Tibial nerve (tissue), 3 donors: ENCODE measurements around the gene IGSF22.

Experiments used
- POLR2A ChIP-seq, 2 donors: fragments of 450-650 bp; IDR thresholded peaks; one replicate each; pipeline ENCODE4 v1.6.1; 2017; ENCODE audit warnings: antibody characterized with exemption in 2 of 2, mild to moderate bottlenecking in 2 of 2, moderate library complexity in 2 of 2
- TF ChIP-seq, protein P1 (sequence below), 5 experiments: fragments of 200-600 bp in 3 of 5; fragments of 450-650 bp in 2 of 5; sonication (generic) in 3 of 5; IDR thresholded peaks; one replicate each; pipeline ENCODE4 v1.5.1; 2016 to 2019; ENCODE audit warnings: antibody characterized with exemption in 5 of 5, mild to moderate bottlenecking in 3 of 5, moderate library complexity in 2 of 5

DNA sequence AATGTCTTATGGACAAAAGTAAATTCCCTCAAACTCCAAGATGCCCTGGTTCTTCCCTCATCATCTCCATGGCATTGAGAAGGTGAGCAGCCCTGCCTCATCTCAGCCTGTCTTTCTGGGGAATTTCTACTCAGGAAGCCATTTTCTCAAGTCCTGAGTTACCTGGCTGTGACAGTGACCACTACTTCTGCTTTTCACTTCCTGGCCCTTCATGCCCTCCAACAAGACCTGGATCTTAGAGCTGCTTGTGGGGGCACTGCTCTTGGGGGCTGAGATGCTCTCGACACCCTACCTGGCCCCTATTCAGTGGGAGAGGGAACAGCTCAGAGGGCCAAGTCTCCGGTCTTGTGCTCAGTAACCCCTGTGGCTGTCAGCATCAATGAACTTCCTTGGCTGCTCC lies 5.5 kb upstream of the IGSF22 start:
- TF ChIP-seq POLR2A (IDR thresholded peaks at IDR 0.05): no peak
- TF ChIP-seq, protein P1, sequence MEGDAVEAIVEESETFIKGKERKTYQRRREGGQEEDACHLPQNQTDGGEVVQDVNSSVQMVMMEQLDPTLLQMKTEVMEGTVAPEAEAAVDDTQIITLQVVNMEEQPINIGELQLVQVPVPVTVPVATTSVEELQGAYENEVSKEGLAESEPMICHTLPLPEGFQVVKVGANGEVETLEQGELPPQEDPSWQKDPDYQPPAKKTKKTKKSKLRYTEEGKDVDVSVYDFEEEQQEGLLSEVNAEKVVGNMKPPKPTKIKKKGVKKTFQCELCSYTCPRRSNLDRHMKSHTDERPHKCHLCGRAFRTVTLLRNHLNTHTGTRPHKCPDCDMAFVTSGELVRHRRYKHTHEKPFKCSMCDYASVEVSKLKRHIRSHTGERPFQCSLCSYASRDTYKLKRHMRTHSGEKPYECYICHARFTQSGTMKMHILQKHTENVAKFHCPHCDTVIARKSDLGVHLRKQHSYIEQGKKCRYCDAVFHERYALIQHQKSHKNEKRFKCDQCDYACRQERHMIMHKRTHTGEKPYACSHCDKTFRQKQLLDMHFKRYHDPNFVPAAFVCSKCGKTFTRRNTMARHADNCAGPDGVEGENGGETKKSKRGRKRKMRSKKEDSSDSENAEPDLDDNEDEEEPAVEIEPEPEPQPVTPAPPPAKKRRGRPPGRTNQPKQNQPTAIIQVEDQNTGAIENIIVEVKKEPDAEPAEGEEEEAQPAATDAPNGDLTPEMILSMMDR (IDR thresholded peaks at IDR 0.05): no peak
